Omental fat pad (tissue), 4 donors: ENCODE data around the gene MOCS1. TPM values are rescaled to one million over a fixed set of nuclear protein-coding genes. Genes with fewer than 3 reads are reported as not detected.

ENCODE experiments used
- ATAC-seq: fragments of 150-250 bp; one replicate; pipeline ENCODE4 v1.9.1; 2016; ENCODE audit warnings: mild to moderate bottlenecking, moderate library complexity; ENCODE audit not compliant: low FRiP score
- DNase-seq: peaks from one replicate; pipeline ENCODE4 v3.0.0-alpha.2; 2019; ENCODE audit warnings: low spot score
- total RNA-seq, 4 donors: library from RNA; depleted of rRNA; stranded (reverse); fragments of >200 nt; gene quantifications; one replicate each; pipeline ENCODE4 v1.1.0, GENCODE V29; 2016
- TF ChIP-seq, protein P1 (sequence below), 3 donors: fragments of 450-650 bp; IDR thresholded peaks; one replicate each; pipeline ENCODE4 v1.5.1; 2016 to 2017; ENCODE audit warnings: antibody characterized with exemption in 3 of 3, mild to moderate bottlenecking in 3 of 3, moderate library complexity in 2 of 3

Gene MOCS1
- total RNA-seq, 4 donors from 2014 or later = 55.1 to 90.1 (median 62.6) TPM

GRCh38 chr6:39881851-39882530 lies 52.3 kb downstream of the MOCS1 start:
- TF ChIP-seq, protein P1, sequence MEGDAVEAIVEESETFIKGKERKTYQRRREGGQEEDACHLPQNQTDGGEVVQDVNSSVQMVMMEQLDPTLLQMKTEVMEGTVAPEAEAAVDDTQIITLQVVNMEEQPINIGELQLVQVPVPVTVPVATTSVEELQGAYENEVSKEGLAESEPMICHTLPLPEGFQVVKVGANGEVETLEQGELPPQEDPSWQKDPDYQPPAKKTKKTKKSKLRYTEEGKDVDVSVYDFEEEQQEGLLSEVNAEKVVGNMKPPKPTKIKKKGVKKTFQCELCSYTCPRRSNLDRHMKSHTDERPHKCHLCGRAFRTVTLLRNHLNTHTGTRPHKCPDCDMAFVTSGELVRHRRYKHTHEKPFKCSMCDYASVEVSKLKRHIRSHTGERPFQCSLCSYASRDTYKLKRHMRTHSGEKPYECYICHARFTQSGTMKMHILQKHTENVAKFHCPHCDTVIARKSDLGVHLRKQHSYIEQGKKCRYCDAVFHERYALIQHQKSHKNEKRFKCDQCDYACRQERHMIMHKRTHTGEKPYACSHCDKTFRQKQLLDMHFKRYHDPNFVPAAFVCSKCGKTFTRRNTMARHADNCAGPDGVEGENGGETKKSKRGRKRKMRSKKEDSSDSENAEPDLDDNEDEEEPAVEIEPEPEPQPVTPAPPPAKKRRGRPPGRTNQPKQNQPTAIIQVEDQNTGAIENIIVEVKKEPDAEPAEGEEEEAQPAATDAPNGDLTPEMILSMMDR (IDR thresholded peaks at IDR 0.05) = no peak
- no peak for DNase-seq
- no peak for ATAC-seq

DNA sequence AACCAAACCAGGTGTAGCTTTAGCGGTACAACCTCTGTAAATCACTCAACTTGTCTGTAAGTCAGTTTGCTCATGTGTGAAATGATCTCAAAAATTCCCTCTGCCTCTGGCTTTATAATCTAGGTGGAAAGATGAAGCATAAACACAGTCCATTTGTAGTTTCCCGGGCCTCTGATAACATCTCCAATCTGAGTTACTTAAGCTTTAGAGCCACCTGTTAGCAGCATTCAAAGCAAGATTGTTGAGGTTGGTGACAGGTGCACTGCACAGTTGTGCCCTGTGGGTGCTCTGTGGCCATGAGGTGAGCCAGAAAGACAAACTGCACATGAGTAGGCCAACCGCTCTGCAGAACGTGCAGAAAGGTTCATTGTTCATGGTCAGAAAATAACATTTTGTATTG lies 53.7 kb downstream of the MOCS1 start:
- TF ChIP-seq, protein P1 (IDR thresholded peaks at IDR 0.05) = no peak
- ATAC-seq = no peak
- no peak for DNase-seq

- no peak for ATAC-seq
- TF ChIP-seq, protein P1 (IDR thresholded peaks at IDR 0.05) = no peak
- no peak for DNase-seq
These were observed 54.7 kb downstream of the MOCS1 start for GRCh38 chr6:39879535-39879934.

GRCh38 chr6:39876826-39877225 lies 57.4 kb downstream of the MOCS1 start:
- DNase-seq (no peak), ATAC-seq (no peak)
- TF ChIP-seq, protein P1 (IDR thresholded peaks at IDR 0.05) = no peak

DNA sequence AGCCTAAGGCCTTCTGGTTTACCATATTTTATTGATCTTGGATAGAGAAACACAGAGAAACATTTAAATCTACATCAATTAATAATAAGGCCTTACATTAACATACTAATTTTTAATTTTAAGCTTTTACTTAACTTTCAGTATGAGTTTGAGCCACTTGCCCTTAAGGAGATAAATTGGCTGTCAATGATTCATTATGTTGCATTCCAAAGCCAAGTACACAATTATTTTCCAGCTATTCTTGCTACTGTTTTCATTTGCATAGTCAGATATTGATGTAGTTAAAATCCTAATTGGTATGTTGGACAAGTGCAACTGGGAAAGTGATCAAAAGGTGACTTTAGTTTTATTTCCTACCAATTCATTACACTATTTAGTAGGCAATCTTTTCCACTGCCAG lies 58.2 kb downstream of the MOCS1 start:
- TF ChIP-seq, protein P1 (IDR thresholded peaks at IDR 0.05) = no peak
- DNase-seq = no peak
- no peak for ATAC-seq

DNA sequence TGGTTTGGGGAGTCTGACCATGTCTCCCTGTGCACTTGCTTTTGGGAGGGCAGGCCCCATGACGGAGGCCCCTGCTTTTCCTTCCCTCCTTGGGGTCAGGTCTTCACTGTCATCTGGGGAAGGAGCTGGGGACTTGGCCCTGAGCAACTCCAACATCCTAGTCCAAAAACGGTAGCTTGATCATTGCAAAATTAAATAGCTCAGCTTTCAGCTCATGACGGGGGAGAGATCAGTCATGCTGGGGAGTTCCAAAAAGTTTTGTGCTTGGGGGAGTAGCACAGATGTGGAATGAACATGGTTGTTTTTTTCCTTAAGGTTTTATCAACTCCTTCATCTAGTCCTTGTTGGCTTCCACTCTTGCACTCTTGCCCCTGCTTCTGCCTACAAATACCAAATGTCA lies 60.8 kb downstream of the MOCS1 start:
- DNase-seq = no peak
- TF ChIP-seq, protein P1 (IDR thresholded peaks at IDR 0.05) = no peak
- ATAC-seq = no peak

DNA sequence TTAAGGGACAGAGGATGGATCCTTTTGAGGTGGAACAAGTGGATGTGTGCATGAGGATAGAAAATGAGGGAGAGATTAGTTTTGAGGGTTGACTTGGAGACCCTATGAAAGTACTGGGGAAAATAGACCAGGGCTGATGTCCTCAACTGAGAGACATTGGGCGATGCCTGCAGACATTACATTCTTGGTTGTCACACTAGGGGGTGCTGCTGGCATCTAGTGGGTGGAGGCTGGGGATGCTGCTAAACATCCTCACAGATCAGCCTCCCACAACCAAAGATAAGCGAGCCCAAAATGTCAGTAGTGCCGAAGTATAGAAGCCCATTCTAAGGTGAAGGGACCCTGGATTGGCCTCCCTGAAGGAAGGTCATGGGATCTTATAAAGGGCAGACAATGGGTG lies 63.3 kb downstream of the MOCS1 start:
- TF ChIP-seq, protein P1 (IDR thresholded peaks at IDR 0.05) = no peak
- DNase-seq (no peak), ATAC-seq (no peak)
